ENCODE results near the gene GNB1.
A peak's percentile ranks its signal among the peaks of the same experiment; 100 is the strongest.

Gene GNB1

DNA sequence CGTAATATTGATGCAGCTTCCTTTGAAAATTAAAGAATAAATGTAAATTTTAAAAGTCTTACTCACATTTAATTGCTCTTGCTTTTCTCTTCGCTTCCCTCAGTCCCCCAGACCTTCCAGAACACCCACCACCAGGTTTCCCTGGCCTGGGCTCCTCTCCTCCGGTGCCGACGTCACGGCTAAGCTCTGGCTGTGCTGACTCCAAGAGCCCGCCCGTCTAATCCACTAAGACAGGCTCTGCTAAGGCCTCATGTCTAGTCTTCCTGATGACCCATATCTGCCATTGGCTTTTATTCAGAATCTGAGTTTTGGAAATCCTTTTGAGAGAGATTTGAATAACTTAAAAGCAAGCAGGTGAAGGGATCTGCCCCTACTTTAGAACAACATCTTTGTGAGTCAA is 58.7 kb downstream of the GNB1 start:
- H3K4me2 ChIP-seq (ENCODE audit: low read length), result peak overlapping the region; percentile 68
- H4K20me1 ChIP-seq (ENCODE audit: insufficient read depth, low read length), result no peaks in the 10 kb centered on the region
- H3K4me3 ChIP-seq (ENCODE audit: low read depth, low read length, poor library complexity, severe bottlenecking), result peak overlapping the region; percentile 53
- no peaks in the 10 kb centered on the region for H3K9me3 ChIP-seq (ENCODE audit: low read length)
- H2AFZ ChIP-seq (ENCODE audit: low read length), result no peak overlapping the region
- peaks cover 71% of the 10 kb centered on the region for H3K36me3 ChIP-seq (ENCODE audit: insufficient read depth, low read length)
- peaks cover 54% of the 10 kb centered on the region for H3K79me2 ChIP-seq (ENCODE audit: insufficient read depth, low read length)
- no peaks in the 10 kb centered on the region for H3F3A ChIP-seq (ENCODE audit: insufficient read depth, low read length)
- peak overlapping the region; percentile 98 for H3K27ac ChIP-seq (ENCODE audit: low read depth, low read length, poor library complexity, severe bottlenecking)
- TF ChIP-seq, protein P1, sequence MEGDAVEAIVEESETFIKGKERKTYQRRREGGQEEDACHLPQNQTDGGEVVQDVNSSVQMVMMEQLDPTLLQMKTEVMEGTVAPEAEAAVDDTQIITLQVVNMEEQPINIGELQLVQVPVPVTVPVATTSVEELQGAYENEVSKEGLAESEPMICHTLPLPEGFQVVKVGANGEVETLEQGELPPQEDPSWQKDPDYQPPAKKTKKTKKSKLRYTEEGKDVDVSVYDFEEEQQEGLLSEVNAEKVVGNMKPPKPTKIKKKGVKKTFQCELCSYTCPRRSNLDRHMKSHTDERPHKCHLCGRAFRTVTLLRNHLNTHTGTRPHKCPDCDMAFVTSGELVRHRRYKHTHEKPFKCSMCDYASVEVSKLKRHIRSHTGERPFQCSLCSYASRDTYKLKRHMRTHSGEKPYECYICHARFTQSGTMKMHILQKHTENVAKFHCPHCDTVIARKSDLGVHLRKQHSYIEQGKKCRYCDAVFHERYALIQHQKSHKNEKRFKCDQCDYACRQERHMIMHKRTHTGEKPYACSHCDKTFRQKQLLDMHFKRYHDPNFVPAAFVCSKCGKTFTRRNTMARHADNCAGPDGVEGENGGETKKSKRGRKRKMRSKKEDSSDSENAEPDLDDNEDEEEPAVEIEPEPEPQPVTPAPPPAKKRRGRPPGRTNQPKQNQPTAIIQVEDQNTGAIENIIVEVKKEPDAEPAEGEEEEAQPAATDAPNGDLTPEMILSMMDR (IDR thresholded peaks at IDR 0.05; ENCODE audit: low read length), result no peak
- H3K9me2 ChIP-seq (ENCODE audit: low read depth, low read length), result no peaks in the 10 kb centered on the region
- H3K27me3 ChIP-seq (ENCODE audit: insufficient read depth, low read length), result no peaks in the 10 kb centered on the region
- H3K9ac ChIP-seq (ENCODE audit: low read length), result peak overlapping the region; percentile 80
- H3K4me1 ChIP-seq (ENCODE audit: insufficient read depth, low read length, severe bottlenecking), result peaks cover 85% of the 10 kb centered on the region

DNA sequence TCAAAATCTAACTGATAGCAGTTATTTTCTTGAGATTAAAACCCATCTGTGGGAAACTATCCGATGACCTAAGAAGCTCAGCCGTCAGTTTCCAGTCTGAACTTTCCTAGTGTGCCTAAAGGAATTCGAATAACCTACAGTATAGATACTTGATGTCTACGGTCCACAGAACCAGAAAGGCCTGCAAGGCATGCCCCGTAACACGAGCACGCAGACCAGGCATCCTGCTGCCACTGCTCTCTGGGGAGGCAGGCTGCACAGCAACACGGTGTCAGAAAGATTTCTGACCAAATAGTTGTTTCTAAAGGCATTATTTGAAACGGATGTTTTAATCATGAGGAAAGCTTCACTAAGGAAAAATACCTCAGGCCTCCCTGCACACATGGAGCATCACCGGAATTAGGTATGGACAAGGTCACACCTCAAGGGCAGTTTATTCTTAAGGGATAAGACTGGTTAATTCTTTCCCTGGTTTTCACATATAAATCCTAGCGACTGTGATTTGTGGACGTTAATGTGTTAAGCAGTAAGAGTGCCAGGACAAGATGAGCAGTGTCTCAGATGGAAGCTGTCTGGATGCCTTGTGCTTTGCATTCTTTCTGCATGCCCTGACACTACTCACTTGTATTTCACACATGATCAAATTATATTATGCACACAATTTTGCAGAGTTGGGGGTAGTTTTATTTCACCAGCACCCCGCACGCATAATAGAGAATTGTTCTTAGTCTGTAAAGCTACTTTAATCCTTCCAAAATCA is 63.6 kb downstream of the GNB1 start:
- peak overlapping the region; percentile 43; the same call in 1 of the 2 replicates for H3K4me2 ChIP-seq (ENCODE audit: low read length)
- H4K20me1 ChIP-seq (ENCODE audit: insufficient read depth, low read length), result no peaks in the 10 kb centered on the region
- TF ChIP-seq EZH2 (IDR thresholded peaks at IDR 0.05; ENCODE audit: borderline replicate concordance, low read length), result no peak
- TF ChIP-seq, protein P1 (IDR thresholded peaks at IDR 0.05; ENCODE audit: low read length), result no peak
- no peaks in the 10 kb centered on the region for H3K9me2 ChIP-seq (ENCODE audit: low read depth, low read length)
- no peak overlapping the region for H2AFZ ChIP-seq (ENCODE audit: low read length)
- H3K36me3 ChIP-seq (ENCODE audit: insufficient read depth, low read length), result peaks cover 86% of the 10 kb centered on the region
- no peaks in the 10 kb centered on the region for H3F3A ChIP-seq (ENCODE audit: insufficient read depth, low read length)
- H3K79me2 ChIP-seq (ENCODE audit: insufficient read depth, low read length), result peaks cover 66% of the 10 kb centered on the region
- H3K9ac ChIP-seq (ENCODE audit: low read length), result peak overlapping the region; percentile 46; the same call in 1 of the 2 replicates
- no peaks in the 10 kb centered on the region for H3K9me3 ChIP-seq (ENCODE audit: low read length)
- no peak overlapping the region for H3K4me3 ChIP-seq (ENCODE audit: low read depth, low read length, poor library complexity, severe bottlenecking)
- H3K4me1 ChIP-seq (ENCODE audit: insufficient read depth, low read length, severe bottlenecking), result peaks cover 75% of the 10 kb centered on the region
- peak overlapping the region; percentile 77 for H3K27ac ChIP-seq (ENCODE audit: low read depth, low read length, poor library complexity, severe bottlenecking)
- no peaks in the 10 kb centered on the region for H3K27me3 ChIP-seq (ENCODE audit: insufficient read depth, low read length)

DNA sequence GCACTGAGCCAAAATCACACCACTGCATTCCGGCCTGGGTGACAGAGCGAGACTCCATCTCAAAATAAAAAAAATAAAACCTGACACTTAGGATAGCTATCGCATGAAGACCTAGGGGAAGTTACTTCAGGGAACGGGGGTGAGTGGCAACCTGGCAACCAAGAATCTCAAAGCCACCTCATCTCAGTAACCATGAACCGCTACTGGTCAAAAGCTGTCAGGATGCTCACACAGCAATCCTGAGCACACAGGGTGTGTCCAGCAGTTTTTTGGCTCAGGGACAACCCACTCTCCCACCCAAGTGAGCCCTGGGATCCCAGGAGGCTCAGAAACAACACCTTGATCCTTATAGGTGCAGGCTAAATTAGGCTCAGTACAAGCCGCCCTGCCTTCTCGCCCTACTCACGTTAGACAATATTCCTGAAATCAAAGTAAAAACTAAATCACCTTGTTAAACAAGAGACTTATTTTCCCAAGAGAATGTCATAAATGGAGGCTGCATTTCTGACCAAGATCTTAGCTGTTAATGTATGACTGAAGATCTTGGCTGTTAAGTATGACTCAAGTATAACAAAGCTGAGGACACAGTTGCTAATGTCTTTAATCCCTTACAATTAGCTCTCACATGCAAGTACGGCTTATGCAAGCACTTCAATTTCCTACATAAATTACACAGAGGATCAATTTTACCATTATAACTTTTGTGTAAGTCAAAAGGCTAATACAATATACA is 64.4 kb downstream of the GNB1 start:
- H3K79me2 ChIP-seq (ENCODE audit: insufficient read depth, low read length), result peaks cover 59% of the 10 kb centered on the region
- H3F3A ChIP-seq (ENCODE audit: insufficient read depth, low read length), result no peaks in the 10 kb centered on the region
- H3K27ac ChIP-seq (ENCODE audit: low read depth, low read length, poor library complexity, severe bottlenecking), result peak overlapping the region; percentile 77

More for the DNA sequence above, 64.4 kb downstream of the GNB1 start:
- TF ChIP-seq, protein P1 (IDR thresholded peaks at IDR 0.05; ENCODE audit: low read length), result no peak
- no peak for TF ChIP-seq EZH2 (IDR thresholded peaks at IDR 0.05; ENCODE audit: borderline replicate concordance, low read length)
- no peaks in the 10 kb centered on the region for H3K9me2 ChIP-seq (ENCODE audit: low read depth, low read length)
- peak overlapping the region; percentile 46; the same call in 1 of the 2 replicates for H3K9ac ChIP-seq (ENCODE audit: low read length)
- H4K20me1 ChIP-seq (ENCODE audit: insufficient read depth, low read length), result no peaks in the 10 kb centered on the region
- H2AFZ ChIP-seq (ENCODE audit: low read length), result no peak overlapping the region
- peaks cover 86% of the 10 kb centered on the region for H3K36me3 ChIP-seq (ENCODE audit: insufficient read depth, low read length)
- H3K9me3 ChIP-seq (ENCODE audit: low read length), result no peaks in the 10 kb centered on the region
- no peak overlapping the region for H3K4me3 ChIP-seq (ENCODE audit: low read depth, low read length, poor library complexity, severe bottlenecking)
- peaks cover 73% of the 10 kb centered on the region for H3K4me1 ChIP-seq (ENCODE audit: insufficient read depth, low read length, severe bottlenecking)
- H3K4me2 ChIP-seq (ENCODE audit: low read length), result peak overlapping the region; percentile 43; the same call in 1 of the 2 replicates
- H3K27me3 ChIP-seq (ENCODE audit: insufficient read depth, low read length), result no peaks in the 10 kb centered on the region
